ENCODE results near the gene SNX27. TPM values are rescaled to one million over a fixed set of nuclear protein-coding genes. Genes with fewer than 3 reads are reported as not detected.
"Not testable (repeated sequence)": the region's sequence is repeated elsewhere in the genome, so short reads cannot be mapped to it uniquely, and the experiment has no call there.

Gene SNX27
- total RNA-seq, 1 experiment from 2014 or later, result 22.4 TPM

DNA sequence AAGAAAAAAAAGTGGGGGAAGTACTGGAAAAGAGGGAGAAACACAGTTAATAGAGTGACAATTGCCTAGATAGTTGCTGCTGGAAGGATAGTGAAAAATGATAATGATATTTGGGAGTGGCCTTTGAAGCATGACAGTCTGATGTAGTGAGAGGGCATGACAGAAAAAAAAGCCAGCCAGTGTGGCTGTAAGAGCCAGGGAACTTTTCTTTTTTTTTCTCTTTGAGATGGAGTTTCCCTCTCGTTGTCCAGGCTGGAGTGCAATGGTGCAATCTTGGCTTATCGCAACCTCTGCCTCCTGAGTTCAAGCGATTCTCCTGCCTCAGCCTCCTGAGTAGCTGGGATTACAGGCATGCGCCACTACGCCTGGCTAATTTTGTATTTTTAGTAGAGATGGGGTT is 9.3 kb upstream of the SNX27 start:
- DNase-seq (ENCODE audit: low read depth), result not testable (repeated sequence)

DNA sequence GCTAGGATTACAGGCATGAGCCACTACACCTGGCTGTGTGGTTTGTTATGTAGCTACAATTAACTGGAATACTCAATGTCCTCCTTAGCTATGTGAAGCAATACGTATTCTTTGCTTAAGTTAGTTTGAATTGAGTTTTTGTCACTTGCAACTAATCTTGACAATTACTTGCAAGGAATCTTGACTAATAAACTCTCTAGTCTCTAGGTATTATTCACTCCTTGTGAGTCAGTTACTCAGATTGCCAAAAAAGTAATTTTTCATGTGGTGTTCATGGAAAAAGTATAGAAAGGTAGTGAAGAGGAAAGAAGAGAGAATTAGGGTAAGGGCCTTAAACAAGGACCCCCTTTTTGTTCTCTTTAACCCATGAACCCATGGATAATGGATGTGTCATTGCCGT is 7.6 kb upstream of the SNX27 start:
- no peak for DNase-seq (ENCODE audit: low read depth)

DNA sequence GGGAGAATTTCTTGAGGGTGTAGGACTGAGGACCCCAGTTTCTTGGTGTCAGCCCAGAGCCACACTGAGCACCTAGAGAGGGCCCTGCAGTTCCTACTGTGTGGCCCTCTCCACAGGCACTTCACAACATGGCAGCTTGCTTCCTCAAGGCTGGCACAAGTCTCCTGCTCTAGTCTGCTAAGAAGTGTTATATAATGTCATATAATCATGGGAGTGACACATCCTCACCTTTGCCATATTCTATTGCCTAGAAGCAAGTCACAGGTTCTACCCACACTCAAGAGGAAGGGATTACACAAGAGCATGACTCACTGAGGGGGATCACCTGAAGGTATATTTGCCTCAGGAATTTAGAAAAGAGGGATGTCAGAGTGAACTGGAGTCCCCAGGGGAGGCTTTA is 5.5 kb upstream of the SNX27 start:
- DNase-seq (ENCODE audit: low read depth), result peak; percentile 81

DNA sequence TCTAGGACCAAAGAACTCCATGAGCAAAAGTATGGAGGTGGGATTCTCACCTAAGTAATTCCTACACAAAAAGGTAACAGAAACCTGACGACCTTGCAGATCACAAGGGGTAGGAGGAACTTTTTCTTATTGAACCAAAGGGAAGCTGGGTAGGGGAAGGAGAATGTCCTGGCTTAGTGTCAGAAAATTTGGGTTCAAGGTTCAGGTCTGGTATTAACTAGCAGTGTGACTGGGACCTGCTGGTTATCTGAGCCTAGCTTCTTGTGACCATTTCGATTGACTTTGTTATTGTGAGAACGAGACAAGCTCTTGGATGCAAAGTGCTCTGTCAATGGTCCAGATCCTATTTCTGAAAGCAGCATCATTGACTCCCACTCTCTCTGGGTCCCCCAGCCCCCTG is 5.0 kb upstream of the SNX27 start:
- DNase-seq (ENCODE audit: low read depth), result no peak

DNA sequence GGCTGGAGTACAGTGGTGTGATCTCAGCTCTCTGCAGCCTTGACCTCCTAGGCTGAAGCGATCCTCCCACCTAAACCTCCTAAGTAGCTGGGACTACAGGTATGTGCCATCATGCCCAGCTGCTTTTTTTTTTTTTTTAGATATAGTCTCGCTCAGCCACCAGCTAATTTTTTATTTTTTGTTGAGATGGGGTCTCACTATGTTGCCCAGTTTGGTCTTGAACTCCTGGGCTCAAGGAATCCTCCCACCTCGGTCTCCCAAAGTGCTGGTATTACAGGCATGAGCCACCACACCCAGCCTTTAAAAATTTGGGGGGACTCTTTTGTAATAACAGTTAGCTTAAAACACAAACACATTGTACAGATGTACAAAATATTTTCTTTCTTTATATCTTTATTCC is 1.7 kb upstream of the SNX27 start:
- no peak for DNase-seq (ENCODE audit: low read depth)

DNA sequence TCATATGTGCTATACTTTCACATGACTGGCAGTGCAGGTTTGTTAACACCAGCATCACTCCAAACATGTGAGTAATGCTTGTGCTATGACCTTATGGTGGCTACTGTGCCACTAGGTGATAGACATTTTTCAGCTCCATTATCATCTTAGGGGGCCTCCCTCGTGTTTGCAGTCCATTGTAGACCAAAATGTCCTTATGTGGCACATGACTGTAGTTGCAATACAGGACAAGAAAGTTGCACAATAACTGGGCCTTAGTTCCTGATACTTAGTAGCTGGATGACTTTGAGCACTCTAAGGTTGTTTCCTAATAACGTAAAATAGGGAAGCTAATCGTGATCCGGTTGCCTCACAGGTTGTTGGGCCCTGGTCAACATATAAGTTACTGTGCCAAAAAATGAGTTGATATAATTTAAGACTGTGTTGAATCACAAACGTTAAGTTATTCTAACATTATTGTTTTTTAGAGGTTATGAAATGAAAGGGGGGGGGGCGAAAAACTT is 511 bp upstream of the SNX27 start:
- DNase-seq (ENCODE audit: low read depth), result peak; percentile 47

DNA sequence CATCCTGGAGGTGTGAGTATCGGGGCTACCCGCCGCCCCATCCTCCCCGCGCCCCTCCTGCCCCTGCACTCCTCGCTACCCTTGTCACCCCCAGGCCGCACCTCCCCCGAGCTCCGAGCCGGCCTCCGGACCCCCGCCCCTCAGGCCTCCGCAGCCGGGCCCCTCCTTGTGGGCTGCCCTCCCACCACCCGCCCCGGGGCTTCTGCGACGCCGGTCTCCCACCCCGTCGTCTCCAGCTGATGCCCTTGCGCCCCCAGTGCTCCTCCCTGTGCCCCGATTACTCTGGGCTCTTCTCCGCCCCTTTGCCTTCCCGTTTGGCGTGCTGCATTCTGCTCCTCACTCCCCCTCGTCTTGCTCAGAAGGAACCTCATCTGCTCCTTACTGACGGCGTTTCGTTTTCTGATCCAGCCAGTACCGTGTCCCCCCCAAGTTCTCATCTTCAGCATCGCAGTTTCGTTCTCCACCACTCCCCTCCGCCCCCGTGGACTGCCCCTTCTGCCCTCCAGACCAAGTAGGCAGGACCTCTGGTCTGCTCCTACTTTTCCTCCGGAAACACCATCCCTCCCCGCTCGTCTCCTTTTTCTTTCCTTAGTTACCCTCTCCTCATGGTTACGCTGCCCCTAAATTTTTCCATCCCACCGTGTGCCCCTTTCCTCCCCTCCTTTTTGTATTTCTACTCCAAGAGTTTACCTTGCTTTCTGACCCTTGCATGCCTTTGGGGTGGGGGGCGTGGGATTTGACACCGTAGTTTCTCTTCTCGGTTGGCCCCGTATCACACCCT is 841 bp downstream of the SNX27 start:
- DNase-seq (ENCODE audit: low read depth), result peak; percentile 41

DNA sequence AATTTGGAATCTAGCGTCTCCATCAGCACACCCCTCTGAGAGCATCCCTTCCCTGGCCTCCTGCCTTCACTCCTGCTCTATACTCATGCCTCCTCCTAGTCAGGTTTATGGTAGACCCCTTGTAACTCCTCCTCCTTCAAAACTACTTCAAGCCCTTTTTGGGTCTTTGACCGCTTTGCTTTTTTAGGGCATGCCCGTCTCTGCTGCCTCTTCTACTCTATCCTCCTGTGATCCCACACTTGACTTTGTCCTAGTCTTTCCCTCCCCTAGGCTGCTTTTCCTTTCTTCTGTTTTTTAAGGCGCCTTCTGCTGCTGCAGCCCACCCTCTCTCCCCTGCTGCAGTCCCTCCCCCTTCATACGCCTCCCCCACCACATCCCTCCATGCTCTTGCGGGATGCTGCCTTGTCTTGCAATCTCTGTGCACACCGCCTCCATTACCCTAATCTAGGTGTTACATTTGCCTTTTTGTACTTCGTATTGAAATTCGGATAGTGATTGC is 1.5 kb downstream of the SNX27 start:
- no peak for DNase-seq (ENCODE audit: low read depth)

DNA sequence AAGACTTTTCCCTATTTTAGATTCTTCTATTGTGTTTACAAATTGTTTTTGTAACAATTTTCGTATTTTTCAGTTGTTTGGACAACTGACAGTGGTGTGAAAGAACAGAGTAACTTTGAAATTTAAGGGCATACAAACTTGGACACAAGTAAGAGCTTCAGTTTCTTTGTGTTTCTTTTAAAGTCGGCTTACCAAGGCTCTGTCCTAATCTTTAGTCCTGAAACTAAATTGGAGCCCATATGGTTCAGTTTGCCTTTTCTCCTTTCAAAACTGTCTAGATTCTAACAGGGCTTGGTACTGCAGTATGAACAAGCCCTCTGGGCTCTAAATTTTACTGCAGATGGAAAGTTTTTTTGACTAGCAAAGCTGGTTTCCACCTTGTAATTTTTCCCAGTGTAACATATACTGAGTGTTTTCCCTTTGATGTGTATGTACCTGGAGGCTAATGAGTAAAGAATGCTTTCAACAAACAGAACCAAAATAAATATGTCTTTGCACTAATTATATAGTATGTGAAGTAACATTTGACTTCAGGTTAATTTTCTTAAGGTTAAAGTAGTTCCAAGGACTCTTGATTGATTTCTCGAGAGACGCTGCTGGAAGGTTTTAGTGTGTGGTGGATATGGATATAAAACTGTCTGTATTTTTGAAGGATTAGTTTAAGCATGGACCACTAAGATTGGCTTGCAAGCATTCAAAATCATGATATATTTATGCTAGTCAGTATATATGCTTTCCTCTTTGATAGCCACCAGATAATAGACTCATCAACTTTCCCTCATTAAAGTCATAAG is 4.1 kb downstream of the SNX27 start:
- DNase-seq (ENCODE audit: low read depth), result peak; percentile 30

DNA sequence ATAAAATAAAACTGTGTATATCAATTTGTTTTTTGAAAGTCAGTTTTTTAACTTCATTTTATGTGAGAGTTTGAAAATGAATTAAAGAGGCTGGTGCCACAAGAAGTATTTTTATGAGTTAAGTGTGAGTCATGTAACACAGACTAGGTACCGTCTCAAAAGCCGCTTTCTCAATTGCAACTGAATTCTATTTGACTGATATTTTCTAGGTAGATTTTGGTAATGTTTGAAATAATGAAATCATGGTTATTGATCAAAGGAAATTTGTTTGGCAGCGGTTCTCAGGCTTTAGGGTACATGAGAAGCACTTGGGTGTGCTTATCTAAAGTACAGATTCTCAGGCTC is 4.6 kb downstream of the SNX27 start:
- peak; percentile 55 for DNase-seq (ENCODE audit: low read depth)

DNA sequence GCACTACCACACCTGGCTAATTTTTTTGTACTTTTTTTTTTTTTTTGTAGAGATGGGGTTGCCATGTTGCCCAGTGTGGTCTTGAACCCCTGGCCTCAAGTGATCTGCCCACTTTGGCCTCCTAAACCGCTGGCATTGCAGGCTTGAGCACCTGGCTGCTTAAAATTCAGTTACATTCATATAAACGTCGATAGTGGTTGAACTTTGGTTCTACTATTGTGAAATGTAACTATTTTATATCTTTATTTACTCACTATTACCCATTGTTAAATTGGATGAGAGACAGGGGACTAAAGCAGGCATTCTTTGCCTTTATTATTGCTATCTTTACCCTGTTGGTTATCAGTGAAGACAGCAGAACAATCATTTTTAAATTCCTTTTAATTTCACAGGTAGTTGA is 6.2 kb downstream of the SNX27 start:
- DNase-seq (ENCODE audit: low read depth), result no peak

DNA sequence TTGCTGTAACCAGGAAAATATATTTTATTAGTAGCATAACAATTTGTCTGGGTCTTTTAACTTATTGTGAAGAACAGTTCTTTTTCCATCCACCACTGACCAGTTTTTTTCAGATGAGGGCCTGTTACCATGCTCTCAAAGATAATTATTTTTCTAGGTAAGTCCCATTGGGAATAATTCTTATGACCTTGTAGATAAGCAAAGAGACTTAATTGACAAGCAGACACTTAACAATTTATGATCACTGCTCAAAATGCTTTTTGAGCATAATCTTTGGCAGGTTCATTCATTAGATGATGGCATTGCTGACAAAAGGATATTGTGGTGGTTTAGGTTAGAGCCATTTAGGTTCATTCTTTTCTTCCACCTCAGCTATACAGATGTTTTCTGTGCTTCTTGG is 6.6 kb downstream of the SNX27 start:
- DNase-seq (ENCODE audit: low read depth), result no peak

DNA sequence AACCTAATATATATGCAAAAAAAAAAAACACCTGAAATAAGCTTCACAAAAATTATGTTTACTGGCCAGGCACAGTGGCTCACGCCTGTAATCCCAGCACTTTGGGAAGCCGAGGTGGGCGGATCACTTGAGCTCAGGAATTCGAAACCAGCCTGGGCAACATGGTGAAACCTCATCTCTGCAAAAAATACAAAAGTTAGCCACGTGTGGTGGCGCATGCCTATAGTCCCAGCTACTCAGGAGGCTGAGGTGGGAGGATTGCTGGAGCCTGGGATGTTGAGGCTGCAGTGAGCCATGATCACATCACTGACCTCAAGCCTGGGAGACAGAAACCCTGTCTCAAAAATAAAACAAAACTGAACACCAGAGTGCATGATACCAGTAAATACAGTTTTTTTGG is 7.1 kb downstream of the SNX27 start:
- not testable (repeated sequence) for DNase-seq (ENCODE audit: low read depth)

DNA sequence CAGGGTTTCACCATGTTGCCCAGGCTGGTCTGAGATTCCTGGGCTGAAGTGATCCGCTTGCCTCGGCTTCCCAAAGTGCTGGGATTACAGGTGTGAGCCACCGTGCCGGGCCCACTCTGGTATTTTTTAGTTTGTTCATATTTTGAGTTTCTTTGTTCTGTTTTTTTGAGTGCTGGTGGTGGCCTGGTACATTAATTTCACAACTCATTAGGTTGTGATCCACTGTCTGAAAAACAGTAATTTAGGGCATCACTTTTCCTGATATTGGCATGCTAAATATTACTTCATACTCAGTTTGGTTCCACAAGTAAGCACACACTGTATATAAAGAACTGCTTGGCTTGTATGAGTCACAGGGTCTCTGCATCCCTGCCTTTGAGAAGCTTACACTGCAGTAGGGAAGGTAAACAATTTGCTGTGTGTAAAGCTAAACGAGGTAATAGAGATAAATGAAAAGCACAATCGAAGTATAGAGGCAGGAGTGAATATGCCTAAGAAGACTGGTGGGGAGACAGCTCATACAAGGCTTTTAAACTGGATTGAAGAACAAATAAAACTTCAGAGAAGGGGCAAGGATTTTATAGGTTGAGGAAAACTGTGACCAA is 7.7 kb downstream of the SNX27 start:
- peak; percentile 61 for DNase-seq (ENCODE audit: low read depth)

DNA sequence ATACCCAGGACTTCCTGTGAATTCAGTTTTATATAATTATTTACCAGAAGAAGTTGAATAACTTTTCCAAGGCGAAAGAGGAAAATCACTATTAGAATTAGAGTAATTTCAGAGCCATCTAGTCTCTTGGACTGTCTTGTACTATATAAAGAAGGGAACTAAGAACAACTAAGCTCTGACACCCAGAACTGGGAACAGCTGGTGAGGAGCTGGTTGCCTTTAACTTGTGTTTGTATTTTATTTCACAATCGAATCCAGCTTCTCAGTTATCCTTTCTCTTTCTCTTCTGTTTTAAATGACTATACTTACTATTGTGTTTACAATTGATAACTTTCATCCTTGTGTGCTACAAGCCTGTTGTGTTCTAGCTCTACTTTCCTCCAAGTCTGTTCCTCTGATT is 8.4 kb downstream of the SNX27 start:
- DNase-seq (ENCODE audit: low read depth), result no peak

DNA sequence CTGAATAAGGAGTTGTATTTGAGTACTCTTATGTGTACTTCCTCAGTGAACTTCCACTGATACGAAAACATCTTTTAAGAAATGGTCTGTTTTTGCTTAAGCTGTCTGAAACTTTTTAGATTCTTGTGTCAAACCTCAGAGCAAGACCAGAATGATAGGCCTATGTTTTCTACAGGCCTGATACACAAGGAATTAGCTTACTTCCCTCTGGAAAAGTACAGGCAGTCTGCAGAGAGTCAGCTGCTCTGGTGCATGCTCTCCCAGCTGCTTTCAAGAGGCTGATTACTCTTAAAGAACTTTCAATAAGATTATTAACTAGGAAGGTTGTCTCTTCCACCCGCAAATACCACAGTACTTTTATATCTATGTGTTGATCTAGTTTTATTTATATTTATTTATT is 9.5 kb downstream of the SNX27 start:
- DNase-seq (ENCODE audit: low read depth), result no peak

DNA sequence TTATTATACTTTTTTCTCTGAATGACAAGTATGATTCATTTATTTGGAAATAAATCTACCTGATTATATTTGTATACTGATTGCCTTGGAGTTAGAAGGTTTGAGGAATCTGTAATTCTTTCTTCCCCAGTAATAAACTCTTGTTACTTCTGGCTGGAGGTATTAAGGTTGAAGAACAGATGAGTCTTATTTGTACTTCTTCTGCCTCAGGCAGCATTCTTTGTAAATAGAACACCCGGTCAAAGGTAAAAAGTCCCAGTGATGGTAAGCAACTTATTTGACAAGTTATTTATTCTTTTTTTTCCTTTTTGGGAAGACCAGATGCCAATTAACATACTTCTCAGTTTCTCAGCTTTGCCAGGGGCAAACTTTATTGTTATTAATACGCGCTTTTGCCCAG is 12.9 kb downstream of the SNX27 start:
- DNase-seq (ENCODE audit: low read depth), result no peak

DNA sequence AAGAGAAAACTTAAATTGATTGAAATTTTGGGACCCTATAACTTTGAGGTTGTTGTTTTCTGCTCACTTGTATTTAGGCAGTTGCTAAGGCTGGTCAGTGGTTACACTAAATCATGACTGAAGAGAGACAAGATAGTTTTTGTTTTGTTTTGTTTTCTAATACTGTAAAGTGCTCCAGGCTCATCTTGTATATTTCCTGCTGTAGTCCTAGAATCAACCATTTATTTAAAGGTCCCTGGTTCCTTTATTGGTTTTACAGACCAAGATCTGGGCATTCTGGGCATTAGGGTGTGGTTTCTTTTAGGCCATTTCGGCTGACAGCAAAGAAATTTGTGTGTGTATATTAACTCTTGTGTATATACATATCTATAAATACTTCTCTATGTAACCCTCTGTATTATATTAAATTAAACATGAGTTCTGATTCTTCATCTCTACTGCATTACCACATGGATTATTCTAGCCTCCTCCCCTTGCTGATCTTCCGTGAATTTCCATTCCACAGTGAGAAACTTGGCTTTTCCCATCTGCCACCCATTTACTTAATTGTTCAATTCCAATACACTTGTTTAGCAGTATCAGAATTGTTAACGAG is 15.0 kb downstream of the SNX27 start:
- no peak for DNase-seq (ENCODE audit: low read depth)

DNA sequence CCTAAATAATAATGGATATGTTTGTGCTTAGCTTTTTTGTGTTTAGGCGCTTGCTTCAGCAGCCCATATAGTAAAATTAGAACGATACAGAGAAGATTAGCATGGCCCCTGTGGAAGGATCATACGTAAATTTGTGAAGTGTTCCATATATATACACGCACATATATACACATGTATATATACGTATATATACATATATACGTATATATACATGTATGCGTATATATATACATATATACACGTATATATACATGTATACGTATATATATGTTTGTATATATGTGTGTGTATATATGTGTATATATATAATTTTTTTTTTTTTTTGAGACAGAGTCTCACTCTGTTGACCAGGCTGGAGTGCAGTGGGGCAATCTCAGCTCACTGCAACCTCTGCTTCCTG is 17.4 kb downstream of the SNX27 start:
- no peak for DNase-seq (ENCODE audit: low read depth)

DNA sequence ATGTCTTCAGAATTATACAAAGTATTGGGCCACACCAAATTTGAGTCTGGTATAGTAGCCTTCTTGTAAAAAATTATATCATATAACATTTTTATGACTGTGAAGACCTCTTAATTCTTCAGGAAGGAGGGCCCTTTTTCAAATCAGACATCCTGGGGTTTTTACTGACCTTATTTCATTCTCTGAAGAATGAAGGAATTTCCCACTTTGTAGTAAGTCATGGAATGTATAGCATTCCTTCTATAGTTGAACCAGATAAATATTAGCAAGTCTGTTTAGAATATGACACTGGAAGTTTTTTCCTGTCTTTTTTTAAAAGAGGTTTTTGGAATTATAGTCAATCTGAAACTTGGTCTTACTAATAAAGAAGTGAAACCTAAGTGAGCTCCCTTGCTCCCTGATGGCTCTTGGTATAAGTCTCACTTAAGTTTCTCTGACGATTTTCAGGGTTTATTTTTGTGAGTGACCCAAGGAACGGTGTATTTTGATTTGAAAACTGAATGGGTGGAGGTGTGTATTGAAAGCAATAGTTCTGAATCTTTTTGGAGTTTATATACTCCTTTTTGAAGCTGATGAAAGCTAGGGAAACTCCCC is 23.7 kb downstream of the SNX27 start:
- DNase-seq (ENCODE audit: low read depth), result no peak

DNA sequence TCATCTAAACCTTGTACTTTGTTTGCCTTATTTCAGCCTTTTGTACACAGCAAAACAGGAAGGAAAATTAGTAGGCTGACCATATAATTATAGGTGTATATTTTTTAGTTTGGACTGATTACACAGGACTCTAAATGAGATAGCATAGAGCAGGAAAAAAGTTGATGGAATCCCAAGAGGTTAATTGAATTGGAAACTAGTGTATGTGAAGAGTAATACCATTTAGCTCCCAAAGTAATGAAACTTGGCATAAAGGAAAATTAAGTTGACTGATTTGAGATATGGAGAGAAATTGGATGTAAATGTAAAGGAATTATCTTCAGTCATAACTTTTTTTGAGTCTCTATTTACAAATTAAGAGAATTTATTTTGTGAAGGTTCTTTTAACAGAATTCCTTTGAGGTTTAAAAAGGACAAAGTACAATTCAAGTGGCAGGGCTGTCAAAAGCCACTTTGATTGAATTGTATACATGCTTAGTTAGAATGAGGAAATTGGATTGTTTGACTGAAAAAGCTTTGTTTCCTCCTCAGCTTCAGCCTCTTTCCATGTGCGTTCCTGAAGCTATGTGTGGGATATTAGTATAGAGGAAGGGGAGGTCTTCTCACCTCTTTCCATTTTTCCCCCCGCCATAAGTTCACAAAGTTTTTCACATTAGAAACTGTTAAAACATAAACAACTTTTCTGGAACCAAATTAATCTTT is 26.4 kb downstream of the SNX27 start:
- DNase-seq (ENCODE audit: low read depth), result no peak

Data from M059J (cell line).